Esophagus squamous epithelium (tissue), 5 donors: ENCODE data around the gene INPP5E. TPM values are rescaled to one million over a fixed set of nuclear protein-coding genes. Genes with fewer than 3 reads are reported as not detected.

Experiments
- DNase-seq: peaks from one replicate; lab custom pipeline; 2025; lab: John Stamatoyannopoulos, UW
- H3K27ac ChIP-seq, 4 donors: fragments of 200-600 bp; sonication (generic); one replicate each; pipeline ENCODE4 v1.5.1; 2016 to 2019; ENCODE audit warnings: mild to moderate bottlenecking in 1 of 4
- H3K27me3 ChIP-seq, 4 donors: fragments of 200-600 bp; sonication (generic); 1 replicate in 3 of 4; 2 replicates in 1 of 4; pipeline versions ENCODE4 v1.5.1 to v1.6.0; 2017 to 2021; ENCODE audit warnings: antibody characterized with exemption in 1 of 4
- H3K36me3 ChIP-seq, 3 donors: fragments of 200-600 bp; sonication (generic); one replicate each; pipeline ENCODE4 v1.5.1; 2016 to 2019
- H3K4me1 ChIP-seq, 3 donors: fragments of 200-600 bp; sonication (generic); one replicate each; pipeline ENCODE4 v1.5.1; 2017 to 2019
- H3K4me3 ChIP-seq, 4 donors: fragments of 200-600 bp; sonication (generic); 1 replicate in 3 of 4; 2 replicates in 1 of 4; pipeline ENCODE4 v1.5.1; 2016 to 2019; ENCODE audit warnings: mild to moderate bottlenecking in 2 of 4, moderate library complexity in 1 of 4
- H3K9me3 ChIP-seq, 3 donors: fragments of 200-600 bp; sonication (generic); one replicate each; pipeline ENCODE4 v1.5.1; 2016 to 2019
- POLR2A ChIP-seq, 4 donors: fragments of 450-650 bp; IDR thresholded peaks; one replicate each; pipeline ENCODE4 v1.6.1; 2017; ENCODE audit warnings: antibody characterized with exemption in 4 of 4, mild to moderate bottlenecking in 4 of 4, moderate library complexity in 3 of 4
- WGBS, 2 donors: methylation state at CpG; one replicate each; pipeline ENCODE4 v1.1.5; 2018; 5-methylcytosine and 5-hydroxymethylcytosine counted together
- intact Hi-C: fragments of 100-400 bp; cut with DNase I; formaldehyde crosslinking; loops from one replicate; pipeline ENCODE4 v1.15.0; 2022
- total RNA-seq, 4 donors: library from RNA; depleted of rRNA; stranded (reverse); fragments of >200 nt; gene quantifications; one replicate each; pipeline ENCODE4 v1.1.0, GENCODE V29; 2016
- TF ChIP-seq, protein P1 (sequence below), 6 experiments: fragments of 450-650 bp in 4 of 6; fragments of 200-600 bp in 2 of 6; sonication (generic) in 2 of 6; IDR thresholded peaks; one replicate each; pipeline ENCODE4 v1.5.1; 2016 to 2019; ENCODE audit warnings: antibody characterized with exemption in 6 of 6, mild to moderate bottlenecking in 4 of 6, moderate library complexity in 4 of 6
- donor health status: DM: yes; HTN: yes; CAD: no.

INPP5E gene
- total RNA-seq, 4 donors from 2014 or later = 6.2 to 7.8 (median 7.5) TPM

- no peak for TF ChIP-seq POLR2A (IDR thresholded peaks at IDR 0.05)
- TF ChIP-seq, protein P1, sequence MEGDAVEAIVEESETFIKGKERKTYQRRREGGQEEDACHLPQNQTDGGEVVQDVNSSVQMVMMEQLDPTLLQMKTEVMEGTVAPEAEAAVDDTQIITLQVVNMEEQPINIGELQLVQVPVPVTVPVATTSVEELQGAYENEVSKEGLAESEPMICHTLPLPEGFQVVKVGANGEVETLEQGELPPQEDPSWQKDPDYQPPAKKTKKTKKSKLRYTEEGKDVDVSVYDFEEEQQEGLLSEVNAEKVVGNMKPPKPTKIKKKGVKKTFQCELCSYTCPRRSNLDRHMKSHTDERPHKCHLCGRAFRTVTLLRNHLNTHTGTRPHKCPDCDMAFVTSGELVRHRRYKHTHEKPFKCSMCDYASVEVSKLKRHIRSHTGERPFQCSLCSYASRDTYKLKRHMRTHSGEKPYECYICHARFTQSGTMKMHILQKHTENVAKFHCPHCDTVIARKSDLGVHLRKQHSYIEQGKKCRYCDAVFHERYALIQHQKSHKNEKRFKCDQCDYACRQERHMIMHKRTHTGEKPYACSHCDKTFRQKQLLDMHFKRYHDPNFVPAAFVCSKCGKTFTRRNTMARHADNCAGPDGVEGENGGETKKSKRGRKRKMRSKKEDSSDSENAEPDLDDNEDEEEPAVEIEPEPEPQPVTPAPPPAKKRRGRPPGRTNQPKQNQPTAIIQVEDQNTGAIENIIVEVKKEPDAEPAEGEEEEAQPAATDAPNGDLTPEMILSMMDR (IDR thresholded peaks at IDR 0.05) = no peak
- intact Hi-C loops = no loop called here
- Histone ChIP-seq H3K27ac (peak overlapping the region in 2 of 4 donors; percentile 17 to 22), H3K4me3 (no peak overlapping the region), H3K4me1 (peaks cover 17 to 51% (median 17%) of the 10 kb centered on the region in 3 donors), H3K9me3 (no peaks in the 10 kb centered on the region), H3K27me3 (no peaks in the 10 kb centered on the region), H3K36me3 (peaks cover 9 to 66% (median 15%) of the 10 kb centered on the region in 3 donors)
- 39 to 77% methylated on average over 10 to 12 of the region's 32 CpGs for WGBS, 2 donors
- DNase-seq = no peak
Measured at GRCh38 chr9:136403915-136404800, 35.5 kb downstream of the INPP5E start.

- Histone ChIP-seq H3K36me3 (peaks cover 9 to 66% (median 15%) of the 10 kb centered on the region in 3 donors), H3K27ac (no peak overlapping the region), H3K9me3 (no peaks in the 10 kb centered on the region), H3K27me3 (no peaks in the 10 kb centered on the region), H3K4me3 (no peak overlapping the region), H3K4me1 (peaks cover 16 to 51% (median 17%) of the 10 kb centered on the region in 3 donors)
- 71 to 82% methylated on average over 1 to 3 of the region's 5 CpGs for WGBS, 2 donors
- TF ChIP-seq POLR2A (IDR thresholded peaks at IDR 0.05) = no peak
- TF ChIP-seq, protein P1 (IDR thresholded peaks at IDR 0.05) = no peak
- no peak for DNase-seq
- intact Hi-C loops = no loop called here
Measured at GRCh38 chr9:136403538-136403914, 36.1 kb downstream of the INPP5E start.

GRCh38 chr9:136402067-136402466 lies 37.6 kb downstream of the INPP5E start:
- Histone ChIP-seq H3K27me3 (no peaks in the 10 kb centered on the region), H3K9me3 (no peaks in the 10 kb centered on the region), H3K4me1 (peaks cover 16 to 52% (median 18%) of the 10 kb centered on the region in 3 donors), H3K27ac (no peak overlapping the region), H3K4me3 (no peak overlapping the region), H3K36me3 (peaks cover 6 to 67% (median 10%) of the 10 kb centered on the region in 3 donors)
- intact Hi-C loops = no loop called here
- no peak for DNase-seq
- no peak for TF ChIP-seq POLR2A (IDR thresholded peaks at IDR 0.05)
- TF ChIP-seq, protein P1 (IDR thresholded peaks at IDR 0.05) = no peak
- 56 to 79% methylated on average over 1 to 6 of the region's 13 CpGs for WGBS, 2 donors

- DNase-seq = no peak
- peaks cover 16 to 52% (median 18%) of the 10 kb centered on the region in 3 donors for H3K4me1 ChIP-seq
- H3K27me3 ChIP-seq = no peaks in the 10 kb centered on the region
- H3K36me3 ChIP-seq = peaks cover 0 to 67% (median 10%) of the 10 kb centered on the region in 3 donors
- no peak overlapping the region for H3K27ac ChIP-seq
- intact Hi-C loops = no loop called here
- H3K4me3 ChIP-seq = no peak overlapping the region
- no peaks in the 10 kb centered on the region for H3K9me3 ChIP-seq
- 88 to 89% methylated on average over 8 to 16 of the region's 18 CpGs for WGBS, 2 donors
- TF ChIP-seq, protein P1 (IDR thresholded peaks at IDR 0.05) = no peak
- no peak for TF ChIP-seq POLR2A (IDR thresholded peaks at IDR 0.05)
Measured at GRCh38 chr9:136401173-136401922, 38.3 kb downstream of the INPP5E start.
